IPS-20b (cell line): Measurements from ENCODE around the gene TMEM59L.
A peak's percentile ranks its signal among the peaks of the same experiment; 100 is the strongest.

Source experiments
- H3K27ac ChIP-seq: one replicate; pipeline ENCODE4 v1.5.1; 2013; ENCODE audit warnings: low read length
- H3K27me3 ChIP-seq: 2 replicates; pipeline ENCODE4 v1.6.1; 2013; ENCODE audit warnings: mild to moderate bottlenecking, low read length, inconsistent platforms; ENCODE audit not compliant: insufficient read depth
- H3K36me3 ChIP-seq: 2 replicates; pipeline ENCODE4 v1.6.1; 2013; ENCODE audit warnings: low read depth, mild to moderate bottlenecking, inconsistent platforms, low read length, moderate library complexity; ENCODE audit not compliant: insufficient read depth
- H3K4me1 ChIP-seq: 2 replicates; pipeline ENCODE4 v1.6.1; 2013; ENCODE audit warnings: mild to moderate bottlenecking, control low read depth, inconsistent platforms, low read length, moderate library complexity; ENCODE audit not compliant: insufficient read depth
- H3K4me3 ChIP-seq: 2 replicates; pipeline ENCODE4 v1.5.1; 2013; ENCODE audit warnings: mild to moderate bottlenecking, low read length, inconsistent platforms
- H3K9ac ChIP-seq: 2 replicates; pipeline ENCODE4 v1.6.1; 2013; ENCODE audit warnings: low read depth, mild to moderate bottlenecking, inconsistent platforms, low read length, moderate library complexity
- H3K9me3 ChIP-seq: 2 replicates; pipeline ENCODE4 v1.6.1; 2013; ENCODE audit warnings: mild to moderate bottlenecking, low read depth, low read length, inconsistent platforms; ENCODE audit not compliant: insufficient read depth

Gene TMEM59L

GRCh38 chr19:18635831-18636182 lies 23.1 kb downstream of the TMEM59L start:
- no peaks in the 10 kb centered on the region for H3K9me3 ChIP-seq
- peaks cover 24% of the 10 kb centered on the region for H3K27me3 ChIP-seq
- peak overlapping the region; percentile 35 for H3K4me3 ChIP-seq
- H3K4me1 ChIP-seq = no peaks in the 10 kb centered on the region; the same call in 1 of the 2 replicates
- no peak overlapping the region for H3K27ac ChIP-seq
- no peaks in the 10 kb centered on the region for H3K36me3 ChIP-seq
- no peak overlapping the region for H3K9ac ChIP-seq

- no peak overlapping the region for H3K9ac ChIP-seq
- no peaks in the 10 kb centered on the region for H3K36me3 ChIP-seq
- H3K27ac ChIP-seq = no peak overlapping the region
- H3K4me3 ChIP-seq = peak overlapping the region; percentile 87; the same call in 1 of the 2 replicates
- no peaks in the 10 kb centered on the region for H3K9me3 ChIP-seq
- no peaks in the 10 kb centered on the region; the same call in 1 of the 2 replicates for H3K4me1 ChIP-seq
- H3K27me3 ChIP-seq = peaks cover 24% of the 10 kb centered on the region
These were observed 23.7 kb downstream of the TMEM59L start for GRCh38 chr19:18636183-18636968.

- no peaks in the 10 kb centered on the region for H3K9me3 ChIP-seq
- H3K27ac ChIP-seq = no peak within 1 kb of the TSS
- H3K27me3 ChIP-seq = peaks cover 24% of the 10 kb centered on the region
- H3K4me1 ChIP-seq = no peaks in the 10 kb centered on the region; the same call in 1 of the 2 replicates
- no peaks in the 10 kb centered on the region for H3K36me3 ChIP-seq
- peak within 1 kb of the TSS; percentile 85 for H3K9ac ChIP-seq
- H3K4me3 ChIP-seq = peak within 1 kb of the TSS; percentile 87
These were observed 24.4 kb downstream of the TMEM59L start, which contains the start of gene KLHL26 for GRCh38 chr19:18636969-18637629. Gene KLHL26, plus strand, starts transcription at chr19:18637028. Its CDS starts 27 bp downstream, at chr19:18637055.

- no peak overlapping the region for H3K27ac ChIP-seq
- H3K36me3 ChIP-seq = no peaks in the 10 kb centered on the region
- H3K9ac ChIP-seq = no peak overlapping the region
- H3K4me1 ChIP-seq = no peaks in the 10 kb centered on the region; the same call in 1 of the 2 replicates
- H3K27me3 ChIP-seq = peaks cover 24% of the 10 kb centered on the region
- H3K4me3 ChIP-seq = peak overlapping the region; percentile 87
- H3K9me3 ChIP-seq = no peaks in the 10 kb centered on the region
These were observed 25.3 kb downstream of the TMEM59L start for GRCh38 chr19:18637673-18638630.

GRCh38 chr19:18639706-18640243 lies 27.1 kb downstream of the TMEM59L start:
- H3K27me3 ChIP-seq = peaks cover 10% of the 10 kb centered on the region
- no peaks in the 10 kb centered on the region; the same call in 1 of the 2 replicates for H3K4me1 ChIP-seq
- no peak overlapping the region for H3K9ac ChIP-seq
- no peak overlapping the region for H3K27ac ChIP-seq
- no peaks in the 10 kb centered on the region for H3K9me3 ChIP-seq
- H3K36me3 ChIP-seq = no peaks in the 10 kb centered on the region
- H3K4me3 ChIP-seq = no peak overlapping the region

- Histone ChIP-seq H3K9me3 (no peaks in the 10 kb centered on the region), H3K27me3 (no peaks in the 10 kb centered on the region), H3K27ac (no peak overlapping the region), H3K4me3 (no peak overlapping the region), H3K9ac (no peak overlapping the region), H3K4me1 (no peaks in the 10 kb centered on the region; the same call in 1 of the 2 replicates), H3K36me3 (no peaks in the 10 kb centered on the region)
These were observed 31.7 kb downstream of the TMEM59L start for GRCh38 chr19:18644196-18645034.

GRCh38 chr19:18645035-18645511 lies 32.4 kb downstream of the TMEM59L start:
- no peak overlapping the region for H3K9ac ChIP-seq
- no peaks in the 10 kb centered on the region for H3K36me3 ChIP-seq
- no peaks in the 10 kb centered on the region for H3K27me3 ChIP-seq
- H3K9me3 ChIP-seq = no peaks in the 10 kb centered on the region
- H3K4me1 ChIP-seq = no peaks in the 10 kb centered on the region; the same call in 1 of the 2 replicates
- no peak overlapping the region for H3K4me3 ChIP-seq
- no peak overlapping the region for H3K27ac ChIP-seq

GRCh38 chr19:18646535-18647370 lies 34.1 kb downstream of the TMEM59L start:
- H3K4me3 ChIP-seq = no peak overlapping the region
- H3K4me1 ChIP-seq = no peaks in the 10 kb centered on the region; the same call in 1 of the 2 replicates
- no peaks in the 10 kb centered on the region for H3K27me3 ChIP-seq
- no peaks in the 10 kb centered on the region for H3K36me3 ChIP-seq
- H3K9ac ChIP-seq = no peak overlapping the region; the same call in 1 of the 2 replicates
- H3K27ac ChIP-seq = no peak overlapping the region
- H3K9me3 ChIP-seq = no peaks in the 10 kb centered on the region

GRCh38 chr19:18647371-18647767 lies 34.7 kb downstream of the TMEM59L start:
- no peak overlapping the region for H3K9ac ChIP-seq

GRCh38 chr19:18647807-18648206 lies 35.1 kb downstream of the TMEM59L start:
- Histone ChIP-seq H3K27me3 (no peaks in the 10 kb centered on the region), H3K9ac (no peak overlapping the region), H3K4me1 (no peaks in the 10 kb centered on the region; the same call in 1 of the 2 replicates), H3K27ac (no peak overlapping the region), H3K4me3 (no peak overlapping the region), H3K36me3 (no peaks in the 10 kb centered on the region), H3K9me3 (no peaks in the 10 kb centered on the region)

More at GRCh38 chr19:18647371-18647767, 34.7 kb downstream of the TMEM59L start:
- Histone ChIP-seq H3K36me3 (no peaks in the 10 kb centered on the region), H3K27me3 (no peaks in the 10 kb centered on the region), H3K4me3 (no peak overlapping the region), H3K27ac (no peak overlapping the region), H3K4me1 (no peaks in the 10 kb centered on the region; the same call in 1 of the 2 replicates), H3K9me3 (no peaks in the 10 kb centered on the region)
